Activated T-cell treated with anti-CD3 and anti-CD28 coated beads for 4 hours (primary cell): Measurements from ENCODE around the gene IDH3A.
A peak's percentile ranks its signal among the peaks of the same experiment; 100 is the strongest.

Experiments
- DNase-seq: peaks from one replicate; pipeline ENCODE4 v3.0.0-alpha.2; 2020

The IDH3A gene

DNA sequence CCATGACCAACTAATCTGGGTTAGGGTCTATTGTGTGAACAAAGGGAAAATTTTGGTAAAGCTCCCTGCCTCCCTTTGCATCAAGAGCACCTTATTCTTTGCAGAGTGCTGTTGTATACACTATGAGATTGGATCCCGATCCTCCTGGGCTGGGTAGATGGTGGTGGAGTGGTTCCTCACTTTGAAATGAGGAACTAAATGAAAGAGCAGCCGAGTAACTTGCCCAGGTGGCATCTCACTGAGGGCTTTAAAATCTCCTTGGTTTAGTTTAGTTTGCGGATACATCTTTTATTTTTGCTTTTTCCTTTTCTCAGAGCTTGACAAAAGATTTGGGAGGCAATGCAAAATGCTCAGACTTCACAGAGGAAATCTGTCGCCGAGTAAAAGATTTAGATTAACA, 19.4 kb downstream of the IDH3A start:
- DNase-seq = no peak

DNA sequence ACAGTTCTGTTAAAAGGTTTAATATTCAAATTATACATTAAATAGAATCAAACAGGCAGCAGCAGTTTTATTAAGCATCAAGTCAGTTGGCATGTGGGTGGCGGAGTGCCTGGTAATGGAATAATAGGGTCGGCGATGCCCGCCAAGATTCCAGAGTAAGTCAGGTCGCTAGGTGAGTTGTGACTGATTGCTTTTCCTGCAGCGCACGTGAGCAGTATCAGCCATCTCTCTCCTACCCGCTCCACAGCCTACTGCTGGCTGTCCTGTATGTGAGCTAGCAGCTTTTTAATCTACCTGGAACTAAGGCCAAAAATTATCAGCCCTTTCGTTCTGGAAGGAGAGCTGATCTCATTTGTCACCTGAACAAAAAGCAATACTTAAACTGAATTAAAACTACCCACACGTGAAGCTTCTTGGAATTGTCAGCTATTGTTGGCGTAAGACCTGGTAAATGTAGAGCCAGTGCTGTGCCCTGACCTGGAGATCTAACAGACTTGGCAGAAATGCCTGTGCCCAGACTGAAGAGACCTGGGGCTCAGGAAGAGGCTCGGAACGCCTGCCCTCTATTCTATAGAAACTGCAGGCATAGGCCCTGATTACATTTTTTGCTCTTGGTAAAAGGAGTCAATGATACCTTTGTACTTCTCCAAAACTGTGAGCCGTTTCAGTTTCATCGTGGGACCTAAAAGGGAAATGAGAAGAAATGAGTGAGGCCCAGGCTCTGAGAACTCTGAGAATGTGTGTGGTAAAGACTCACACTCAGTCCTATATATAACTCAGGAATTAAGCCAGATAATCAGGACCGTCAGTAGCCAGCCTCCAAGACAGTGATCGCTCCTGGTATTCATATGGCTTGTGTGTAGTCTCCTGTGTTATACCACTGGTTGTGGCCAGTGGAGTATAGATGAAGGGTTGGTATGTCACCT, 21.9 kb downstream of the IDH3A start:
- no peak for DNase-seq

DNA sequence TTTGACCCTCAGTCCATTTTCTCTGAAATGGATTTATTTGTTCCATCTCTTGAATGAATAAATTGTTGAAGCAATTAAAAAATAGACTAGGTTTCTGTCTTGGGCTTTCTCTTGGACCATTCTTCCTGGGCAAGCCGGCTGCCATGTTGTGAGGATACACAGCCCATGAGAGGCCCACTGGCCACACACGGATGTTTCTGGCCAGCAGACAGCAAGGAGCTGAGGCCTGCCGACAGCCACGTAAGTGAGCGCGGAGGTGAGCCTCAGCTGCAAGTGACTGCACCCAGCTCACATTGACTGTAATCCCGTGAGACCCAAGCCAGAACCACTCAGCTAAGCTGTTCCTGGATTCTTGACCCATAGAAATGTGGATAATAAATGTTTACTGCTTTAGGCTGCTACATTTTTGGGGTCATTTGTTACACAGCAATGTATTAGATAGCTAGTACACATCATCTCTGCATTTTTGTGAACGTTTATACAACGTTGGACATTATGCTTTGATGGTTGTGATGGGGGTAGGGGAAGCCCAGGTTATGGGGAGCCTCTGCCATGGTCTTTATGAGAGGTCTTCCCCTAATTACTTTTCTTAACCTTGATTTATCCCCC, 22.8 kb downstream of the IDH3A start:
- DNase-seq = no peak

DNA sequence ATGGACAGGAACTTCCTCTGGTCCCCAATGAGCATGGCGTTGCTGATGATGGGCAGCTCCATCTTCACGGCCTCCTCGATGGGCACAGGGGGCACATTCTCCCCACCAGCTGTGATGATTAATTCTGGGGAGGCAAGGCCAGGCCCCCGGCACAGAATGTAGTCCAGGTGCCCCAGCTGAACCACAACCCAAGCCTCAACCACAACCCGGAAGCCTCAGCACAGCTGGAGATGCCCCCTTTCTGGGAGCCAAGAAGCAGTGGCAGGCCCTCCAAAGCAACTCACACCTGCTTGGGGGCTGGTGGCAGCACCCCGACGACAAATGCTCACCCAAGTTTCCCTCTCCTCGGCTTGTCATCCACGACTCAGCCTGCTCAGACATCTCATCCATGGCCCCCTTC, 25.2 kb downstream of the IDH3A start:
- DNase-seq = no peak

DNA sequence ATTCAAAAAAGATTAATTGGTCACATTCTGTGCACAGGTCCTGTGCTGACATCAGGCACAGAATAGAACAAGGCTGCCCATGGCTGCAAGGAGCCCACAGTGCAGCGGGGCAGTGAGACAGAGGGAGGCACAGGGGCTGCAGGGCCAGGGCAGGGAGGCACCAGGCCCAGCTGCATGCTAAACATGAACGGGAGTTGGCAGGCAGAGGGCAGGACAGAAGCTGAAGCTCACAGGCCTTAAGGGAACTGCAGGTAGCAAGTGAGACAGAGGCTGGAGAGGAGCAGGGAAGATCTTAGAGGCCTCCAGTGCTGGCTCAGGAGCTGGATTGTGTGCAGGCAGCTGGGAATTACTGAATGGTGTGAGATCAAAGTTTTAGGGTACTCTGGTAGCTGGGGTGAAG, 26.2 kb downstream of the IDH3A start:
- no peak for DNase-seq

DNA sequence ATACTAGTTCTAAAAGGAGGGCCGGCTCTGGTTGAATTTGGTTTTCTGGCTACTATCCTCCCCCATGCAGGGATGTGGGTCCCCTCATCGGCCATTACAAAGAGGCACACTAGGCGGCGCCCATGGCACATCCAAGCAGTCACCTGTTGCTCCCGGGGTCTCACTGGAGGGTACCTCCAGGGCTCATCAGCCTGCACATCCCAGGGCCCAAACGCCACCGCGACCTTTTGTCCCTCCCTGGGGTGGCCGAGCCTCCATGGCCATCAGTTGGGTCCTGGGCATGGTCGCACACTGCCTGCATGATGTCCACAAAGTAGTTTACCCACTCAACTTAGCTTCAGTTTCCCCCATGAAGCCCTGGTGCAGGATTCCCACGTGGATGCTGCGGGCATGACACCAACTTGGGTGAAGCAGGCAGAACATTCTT, 28.3 kb downstream of the IDH3A start:
- no peak for DNase-seq

DNA sequence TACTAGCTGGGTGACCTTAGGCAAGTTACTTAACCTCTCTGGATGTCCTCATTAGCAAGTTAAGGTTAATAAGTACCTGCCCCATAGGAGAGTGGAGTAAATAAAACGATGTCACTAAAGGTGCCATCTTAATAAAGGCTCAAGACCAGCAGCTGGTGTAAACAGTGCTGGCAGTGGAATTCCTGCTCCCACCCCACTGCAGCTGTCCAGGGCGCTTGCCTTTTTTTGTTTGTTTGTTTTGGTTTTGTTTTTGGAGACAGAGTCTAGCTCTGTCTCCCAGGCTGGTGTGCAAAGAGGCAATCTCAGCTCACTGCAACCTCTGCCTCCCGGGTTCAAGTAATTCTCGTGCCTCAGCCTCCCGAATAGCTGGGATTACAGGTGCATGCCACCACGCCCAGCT, 28.9 kb downstream of the IDH3A start:
- DNase-seq = no peak

DNA sequence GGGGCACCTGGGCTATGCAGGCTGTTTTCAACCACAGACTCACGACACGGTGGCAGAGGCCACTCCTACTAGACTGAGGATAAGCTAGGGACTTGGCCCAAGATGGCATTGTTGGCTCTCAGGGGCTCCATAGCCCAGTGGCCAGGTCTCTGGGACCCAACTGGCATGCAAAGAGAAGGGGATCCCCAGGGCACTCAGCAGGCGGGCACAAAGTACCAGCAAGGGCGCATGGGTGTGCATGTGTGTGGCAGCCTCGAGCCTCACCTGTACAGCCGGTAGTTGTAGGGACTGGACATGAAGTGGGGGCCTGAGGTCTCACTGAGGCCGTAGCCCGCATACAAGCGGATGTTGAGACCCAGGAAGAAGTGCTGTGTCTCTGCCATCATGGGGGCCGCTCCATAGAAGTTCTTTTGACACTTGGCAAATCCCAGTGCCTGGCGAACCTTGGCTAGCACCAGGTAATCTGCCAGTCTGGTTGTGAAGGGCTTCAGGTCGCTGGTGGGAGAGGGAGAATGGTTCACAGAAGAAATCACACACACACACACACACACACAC, 30.2 kb downstream of the IDH3A start:
- no peak for DNase-seq

DNA sequence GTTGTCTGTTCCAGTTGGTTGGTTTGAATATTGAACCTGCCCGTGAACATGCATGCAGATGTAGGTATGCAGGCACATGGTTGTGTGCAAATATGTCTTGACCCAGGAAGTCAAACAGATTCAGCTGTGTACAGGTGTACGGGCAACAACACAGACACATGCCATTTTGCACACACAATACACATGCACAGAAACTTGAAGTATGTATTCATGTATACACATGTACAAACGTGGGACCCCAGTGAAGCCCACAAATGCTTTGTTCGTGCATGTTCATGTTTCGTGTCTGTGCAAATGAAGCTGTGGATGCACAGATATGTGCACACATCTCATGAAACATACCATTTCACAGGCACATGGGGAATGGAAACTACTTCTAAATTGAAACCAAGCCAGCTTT, 30.7 kb downstream of the IDH3A start:
- no peak for DNase-seq

DNA sequence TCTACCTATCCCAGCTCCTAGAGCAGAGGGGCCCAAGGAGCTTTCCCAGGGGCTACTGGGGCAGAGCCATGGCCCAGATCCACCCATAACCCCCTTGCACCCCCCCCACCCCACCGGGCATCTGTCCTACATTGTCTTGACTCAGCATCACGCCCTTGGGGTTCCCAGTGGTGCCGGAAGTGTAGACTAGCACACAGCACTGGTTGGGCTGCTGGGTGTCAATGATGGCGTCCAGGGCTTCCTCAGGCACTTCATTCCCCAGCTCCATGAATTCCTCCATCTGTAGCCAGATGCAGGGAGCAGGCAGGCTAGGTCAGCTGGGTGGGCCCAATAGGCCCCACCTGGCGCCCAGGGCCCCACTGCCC, 33.2 kb downstream of the IDH3A start:
- DNase-seq = no peak

DNA sequence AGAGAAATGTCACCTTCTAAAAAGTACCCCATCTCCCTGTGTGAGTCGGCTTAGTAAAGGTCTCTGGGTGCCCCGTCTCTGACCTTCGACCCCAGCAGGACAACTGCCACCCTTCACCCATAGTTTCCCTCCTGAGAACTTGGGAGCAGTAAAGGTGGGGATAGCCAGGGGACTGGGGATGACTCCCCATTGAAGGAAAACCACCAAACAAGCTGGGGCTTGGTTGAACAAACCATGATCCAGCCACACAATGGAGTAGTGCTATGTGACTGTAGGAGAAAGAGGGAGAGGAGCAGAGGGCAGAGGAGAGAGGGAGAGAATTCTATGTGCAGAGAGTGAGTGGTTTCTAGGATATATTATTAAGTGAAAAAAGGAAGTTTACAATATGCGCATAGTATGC, 33.7 kb downstream of the IDH3A start:
- no peak for DNase-seq

DNA sequence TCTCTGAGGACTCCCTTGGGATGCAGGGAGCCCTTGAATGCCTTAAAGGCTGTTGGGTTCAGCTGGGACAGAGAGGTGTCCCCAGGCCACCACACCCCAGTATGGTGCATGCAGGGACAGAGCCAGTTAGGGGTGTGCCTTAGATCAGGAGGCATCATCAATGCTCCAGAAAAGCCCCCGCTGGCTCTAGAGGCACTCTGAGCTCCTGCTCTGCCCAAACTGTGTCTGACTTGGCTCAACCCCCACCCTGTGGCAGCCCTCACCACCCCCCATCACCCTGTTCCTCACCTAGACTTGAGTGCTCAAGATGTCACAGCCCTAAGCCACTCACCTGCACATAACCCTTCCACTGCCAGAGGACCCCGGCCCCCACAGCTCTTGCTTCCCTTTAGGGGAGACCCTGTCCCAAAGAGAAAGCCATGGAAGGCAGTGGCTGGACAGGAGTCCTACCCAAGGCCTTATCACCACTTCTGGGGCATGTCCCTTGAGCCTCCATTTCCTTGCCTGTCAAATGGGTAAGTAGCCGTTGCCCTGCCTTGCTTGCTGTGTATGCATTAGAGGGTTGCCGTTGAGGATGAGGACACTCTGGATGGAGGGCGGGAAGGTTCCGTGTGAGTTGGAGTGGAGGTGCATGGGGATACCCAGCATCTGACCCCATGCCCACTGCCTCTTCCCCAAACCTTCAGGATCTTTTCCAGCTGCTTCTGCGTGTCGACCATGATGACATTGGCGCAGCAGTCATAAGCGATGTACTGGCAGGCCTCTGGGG, 43.8 kb downstream of the IDH3A start:
- DNase-seq = no peak

DNA sequence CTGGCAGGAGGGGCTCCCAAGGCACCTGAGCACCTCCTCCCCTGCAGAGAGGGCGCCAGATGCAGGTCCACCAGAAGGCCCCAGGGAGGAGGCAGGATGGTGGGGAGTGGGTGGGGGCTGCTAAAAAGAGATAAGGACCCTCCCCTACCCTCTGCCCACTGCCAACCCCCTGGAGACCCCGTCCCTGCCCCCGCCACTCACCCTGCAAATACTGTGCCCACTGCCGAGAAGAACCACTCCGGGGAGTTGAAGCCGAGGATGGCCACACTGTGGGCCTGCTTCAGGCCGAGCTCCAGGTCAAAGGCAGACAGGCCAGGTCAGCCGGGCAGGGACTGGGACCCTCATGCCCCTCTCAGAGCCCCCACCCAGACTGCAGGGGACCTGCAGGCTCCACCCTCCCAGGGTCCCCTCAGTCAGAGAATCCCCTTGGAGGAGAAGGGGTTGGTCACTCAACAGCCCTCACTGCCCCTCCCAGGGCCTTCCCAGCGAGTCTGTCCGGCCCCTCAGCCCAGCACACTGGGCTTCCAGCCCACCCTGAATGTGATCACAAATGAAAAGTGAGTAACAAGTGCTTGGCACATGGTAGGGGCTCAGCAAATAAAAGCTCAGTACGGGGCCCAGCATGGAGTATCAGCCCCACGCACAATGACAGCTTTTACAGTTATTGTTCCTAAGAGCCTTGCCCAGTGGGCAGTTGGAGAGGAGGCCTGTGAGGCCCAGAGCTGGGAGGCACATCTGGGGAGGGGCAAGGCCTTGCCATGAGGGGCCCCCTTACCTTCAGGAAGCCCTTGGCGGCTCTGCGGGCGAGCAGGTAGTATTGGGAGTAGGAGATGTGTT, 44.8 kb downstream of the IDH3A start:
- DNase-seq = no peak

DNA sequence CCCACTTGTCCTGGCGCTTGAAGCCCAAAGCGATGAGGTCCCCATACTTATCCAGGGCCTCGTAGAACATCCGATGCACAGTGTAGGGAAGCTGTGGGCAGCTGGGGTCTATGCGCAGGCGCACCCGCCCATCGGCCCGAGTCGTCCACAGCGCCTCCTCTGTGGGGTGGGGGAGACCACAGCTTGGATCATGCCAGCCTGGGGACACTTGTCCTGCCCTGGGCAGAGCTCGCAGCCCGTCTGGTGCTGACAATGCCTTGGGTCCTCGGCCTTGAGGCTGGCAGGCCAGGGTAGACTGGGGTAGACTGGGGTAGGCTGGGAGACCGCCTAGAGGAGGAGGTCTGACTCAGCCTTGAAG, 45.4 kb downstream of the IDH3A start:
- no peak for DNase-seq

DNA sequence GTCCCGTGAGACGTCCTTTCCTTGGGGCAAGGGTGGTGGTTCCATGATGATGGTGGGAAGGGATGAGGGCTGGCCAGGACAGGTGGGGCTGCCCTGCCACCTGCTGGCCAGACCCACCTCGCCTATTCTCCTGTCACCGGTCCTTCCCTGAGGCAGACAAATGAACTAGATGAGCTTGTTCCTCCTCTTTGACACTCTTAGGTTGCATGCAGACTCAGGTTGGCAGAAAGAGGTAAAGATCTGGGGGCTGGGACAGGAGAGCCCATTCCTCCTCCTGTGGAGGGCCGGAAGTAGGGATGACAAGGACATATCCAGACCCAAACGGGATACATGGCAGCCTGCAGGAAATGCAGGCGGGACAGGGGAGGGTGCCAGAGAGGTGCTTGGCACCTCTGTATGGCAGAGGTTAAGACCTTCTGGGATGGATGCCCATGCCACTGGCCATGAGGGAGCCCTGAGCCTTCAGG, 46.6 kb downstream of the IDH3A start:
- peak; percentile 28 for DNase-seq

DNA sequence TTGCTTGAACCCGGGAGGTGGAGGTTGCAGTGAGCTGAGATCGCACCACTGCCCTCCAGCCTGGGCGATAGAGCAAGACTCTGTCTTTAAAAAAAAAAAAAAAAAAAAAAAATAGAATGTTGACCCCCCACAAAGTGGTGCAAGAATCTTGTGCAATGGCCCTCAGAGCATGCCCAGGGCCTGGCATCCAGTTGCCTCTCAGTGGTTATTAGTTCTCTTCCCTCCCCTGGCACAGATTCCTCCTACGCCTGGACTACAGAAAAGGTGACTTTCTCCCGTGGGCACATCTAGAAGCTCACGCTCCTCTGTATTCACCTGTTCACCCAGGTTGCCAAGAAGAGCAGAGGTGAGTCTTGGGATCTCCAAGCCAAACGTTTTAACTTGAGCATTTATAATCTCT, 48.5 kb downstream of the IDH3A start:
- no peak for DNase-seq

DNA sequence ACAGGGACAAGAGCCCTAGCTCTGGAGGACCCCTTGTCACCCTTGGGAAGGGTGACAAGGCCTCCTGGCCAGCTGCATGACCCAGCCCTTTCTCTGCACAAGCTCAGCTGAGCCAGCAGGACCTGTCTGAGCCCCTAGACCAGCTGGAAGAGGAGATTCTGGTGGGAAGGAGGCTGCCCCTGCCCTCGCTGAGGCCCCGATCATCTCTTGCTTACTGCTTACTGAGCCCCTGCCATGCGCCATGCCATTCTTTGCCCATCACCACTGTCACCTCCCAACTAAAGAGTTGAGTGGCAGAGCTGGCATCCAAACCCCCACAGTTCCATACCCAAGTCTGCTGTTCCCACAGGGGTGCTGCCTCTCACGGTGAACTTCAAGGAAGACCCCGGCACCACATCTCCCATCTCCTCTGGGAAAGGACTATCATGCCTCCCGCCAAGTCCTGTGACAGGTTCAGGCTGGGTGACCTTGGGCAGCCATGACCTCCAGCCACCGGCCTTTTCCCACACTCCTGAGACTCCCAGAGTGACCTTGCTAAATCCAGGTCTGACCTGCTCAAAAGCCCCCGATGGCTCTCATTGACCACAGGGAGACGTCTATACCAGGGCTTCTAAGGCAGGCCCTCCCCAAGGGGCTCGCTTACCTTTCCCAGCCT, 51.2 kb downstream of the IDH3A start:
- DNase-seq = no peak

DNA sequence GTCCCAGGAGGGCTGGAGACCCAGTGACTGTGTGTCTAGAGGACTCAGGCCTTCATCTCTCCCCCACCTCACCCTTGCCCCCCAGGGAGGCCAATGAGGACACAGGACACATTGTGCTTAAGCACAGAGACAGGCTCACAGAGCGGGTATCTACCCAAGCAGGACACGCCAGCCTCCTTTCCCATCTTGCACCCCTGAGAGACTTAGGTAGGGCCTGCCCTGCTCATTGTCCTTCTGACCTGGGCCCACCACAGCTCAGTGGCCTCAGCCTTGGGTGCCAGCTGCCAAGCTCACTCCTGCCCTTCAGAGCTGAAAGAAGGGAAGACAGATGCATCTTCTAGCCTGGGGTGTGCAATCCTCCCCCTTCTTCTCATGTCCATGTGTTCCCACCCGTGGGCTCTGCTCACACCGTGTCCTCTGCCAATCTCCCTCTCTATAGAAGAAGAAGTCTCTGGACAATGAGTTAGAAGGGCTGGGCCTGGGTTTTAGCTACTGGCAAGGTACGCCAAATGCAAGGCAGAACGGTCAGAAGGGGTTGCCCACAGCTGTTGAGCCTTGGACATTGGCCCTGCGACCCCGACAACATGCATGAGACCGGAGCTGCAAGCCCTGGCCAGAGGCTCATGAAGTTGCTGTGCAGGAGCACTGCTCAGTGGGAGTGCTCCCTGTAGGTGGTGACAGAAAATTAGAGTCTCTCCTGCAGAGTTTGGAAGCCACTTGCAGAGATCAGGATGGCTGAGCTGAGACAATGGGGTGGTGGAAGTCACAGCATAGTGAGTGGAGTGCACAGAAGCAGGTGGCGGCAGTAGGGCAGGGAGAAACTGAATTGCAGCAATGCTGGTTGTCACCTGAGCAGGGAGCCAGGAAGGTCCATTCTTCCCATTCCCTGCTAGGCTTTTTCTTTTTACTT, 52.4 kb downstream of the IDH3A start:
- DNase-seq = no peak

DNA sequence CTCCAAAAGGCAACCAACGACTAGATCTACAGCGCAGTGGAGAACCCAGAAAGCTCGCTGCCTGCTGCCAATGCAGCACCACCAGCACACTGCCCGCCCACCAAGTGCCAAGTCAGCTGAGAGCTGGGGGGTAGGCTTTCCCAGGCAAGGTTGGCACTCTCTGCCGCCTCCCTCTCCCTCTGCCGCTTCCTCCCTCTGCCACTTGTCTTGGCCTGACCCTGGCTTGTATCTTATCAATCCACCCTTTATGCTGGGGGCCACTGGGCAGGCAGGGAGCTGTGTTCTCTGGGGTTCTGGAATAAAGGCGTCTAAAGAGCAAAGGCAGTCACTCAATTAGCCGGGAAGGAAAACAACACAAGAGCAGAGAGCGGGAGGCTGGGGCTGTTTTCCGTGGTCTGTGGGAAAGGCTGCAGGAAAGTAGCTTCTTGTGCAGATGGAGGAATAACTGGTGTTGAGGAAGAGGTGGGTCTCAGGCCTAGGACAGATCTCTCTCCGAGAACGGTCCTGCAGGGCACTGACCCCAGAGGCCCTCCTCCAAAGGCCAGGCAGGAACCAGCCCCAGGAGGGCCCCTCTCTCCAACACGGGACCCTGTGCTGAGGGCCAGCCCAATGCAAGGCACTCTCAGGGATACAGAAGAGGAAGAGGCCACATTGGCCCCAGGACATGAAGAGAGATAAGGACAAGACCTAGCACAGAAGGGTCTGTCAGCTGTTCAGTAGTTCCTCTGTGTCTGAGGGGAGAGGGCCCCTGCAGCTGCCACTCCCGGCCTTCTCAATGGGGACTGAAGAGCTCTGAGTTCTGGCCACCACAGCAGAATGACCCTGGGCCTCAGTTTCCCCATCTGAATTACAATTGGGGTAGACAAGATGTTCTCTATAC, 54.4 kb downstream of the IDH3A start:
- DNase-seq = no peak
